ENCODE measurements around the gene TOR1AIP1. TPM values are rescaled to one million over a fixed set of nuclear protein-coding genes. Genes with fewer than 3 reads are reported as not detected.

Gene TOR1AIP1
- total RNA-seq, 1 experiment from 2014 or later = 31.9 TPM

GRCh38 chr1:179921472-179921871 is 39.4 kb downstream of the TOR1AIP1 start:
- TF ChIP-seq CTCF (conservative IDR thresholded peaks at IDR 0.05; ENCODE audit: low read depth, low read length) (no peak), EZH2 (IDR thresholded peaks at IDR 0.05; ENCODE audit: borderline replicate concordance, low read depth, low read length, poor library complexity, severe bottlenecking) (no peak)
- peaks cover 9% of the 10 kb centered on the region for H3K36me3 ChIP-seq (ENCODE audit: insufficient read depth, low read length, poor library complexity, severe bottlenecking)
- intact Hi-C loops (cut with micrococcal nuclease; ENCODE audit: unreplicated experiment) = no loop called here
- POLR2A ChIA-PET (ENCODE audit: low non-redundant PET) = no interaction called here
- no peaks in the 10 kb centered on the region for H3K9me3 ChIP-seq (ENCODE audit: low read depth, low read length, poor library complexity, severe bottlenecking)
- CTCF ChIA-PET = no interaction called here
- no peaks in the 10 kb centered on the region for H3K27me3 ChIP-seq (replicated peaks; ENCODE audit: insufficient read depth, low read depth, low read length, poor library complexity)
- no peak overlapping the region for H3K27ac ChIP-seq (ENCODE audit: low read depth, low read length, poor library complexity, severe bottlenecking)
- H3K4me1 ChIP-seq (ENCODE audit: insufficient read depth, low read length, poor library complexity, severe bottlenecking) = no peaks in the 10 kb centered on the region
- no TSS peak for BruUV-seq (replicated peaks)
- H3K4me3 ChIP-seq (ENCODE audit: low read depth, low read length, poor library complexity, severe bottlenecking) = no peak overlapping the region
- DNase-seq (ENCODE audit: low spot score) = no peak

- Histone ChIP-seq H3K27ac (ENCODE audit: low read depth, low read length, poor library complexity, severe bottlenecking) (no peak overlapping the region), H3K9me3 (ENCODE audit: low read depth, low read length, poor library complexity, severe bottlenecking) (no peaks in the 10 kb centered on the region), H3K4me1 (ENCODE audit: insufficient read depth, low read length, poor library complexity, severe bottlenecking) (no peaks in the 10 kb centered on the region), H3K36me3 (ENCODE audit: insufficient read depth, low read length, poor library complexity, severe bottlenecking) (peaks cover 9% of the 10 kb centered on the region), H3K4me3 (ENCODE audit: low read depth, low read length, poor library complexity, severe bottlenecking) (no peak overlapping the region), H3K27me3 (replicated peaks; ENCODE audit: insufficient read depth, low read depth, low read length, poor library complexity) (no peaks in the 10 kb centered on the region)
- no TSS peak for BruUV-seq (replicated peaks)
- ChIA-PET POLR2A (ENCODE audit: low non-redundant PET) (no interaction called here), CTCF (no interaction called here)
- TF ChIP-seq EZH2 (IDR thresholded peaks at IDR 0.05; ENCODE audit: borderline replicate concordance, low read depth, low read length, poor library complexity, severe bottlenecking) (no peak), CTCF (conservative IDR thresholded peaks at IDR 0.05; ENCODE audit: low read depth, low read length) (no peak)
- no peak for DNase-seq (ENCODE audit: low spot score)
- intact Hi-C loops (cut with micrococcal nuclease; ENCODE audit: unreplicated experiment) = no loop called here
These were observed 40.1 kb downstream of the TOR1AIP1 start for GRCh38 chr1:179921981-179922872.

- BruUV-seq (replicated peaks) = no TSS peak
- intact Hi-C loops (cut with micrococcal nuclease; ENCODE audit: unreplicated experiment) = no loop called here
- Histone ChIP-seq H3K4me3 (ENCODE audit: low read depth, low read length, poor library complexity, severe bottlenecking) (no peak overlapping the region), H3K27me3 (replicated peaks; ENCODE audit: insufficient read depth, low read depth, low read length, poor library complexity) (no peaks in the 10 kb centered on the region), H3K27ac (ENCODE audit: low read depth, low read length, poor library complexity, severe bottlenecking) (no peak overlapping the region), H3K9me3 (ENCODE audit: low read depth, low read length, poor library complexity, severe bottlenecking) (no peaks in the 10 kb centered on the region), H3K4me1 (ENCODE audit: insufficient read depth, low read length, poor library complexity, severe bottlenecking) (no peaks in the 10 kb centered on the region), H3K36me3 (ENCODE audit: insufficient read depth, low read length, poor library complexity, severe bottlenecking) (peaks cover 5% of the 10 kb centered on the region)
- POLR2A ChIA-PET (ENCODE audit: low non-redundant PET) = no interaction called here
- DNase-seq (ENCODE audit: low spot score) = no peak
- TF ChIP-seq CTCF (conservative IDR thresholded peaks at IDR 0.05; ENCODE audit: low read depth, low read length) = no peak
- CTCF ChIA-PET = no interaction called here
These were observed 40.9 kb downstream of the TOR1AIP1 start for GRCh38 chr1:179923029-179923428.
